Islet precursor cell (in vitro differentiated cells): Measurements from ENCODE around the gene ITPRIPL2.
A peak's percentile ranks its signal among the peaks of the same experiment; 100 is the strongest.

Experiments
- DNase-seq: peaks from one replicate; pipeline ENCODE4 v3.0.0-alpha.2; 2018

The ITPRIPL2 gene

GRCh38 chr16:19113577-19114358 lies at the start of gene ITPRIPL2:
Gene ITPRIPL2 (plus strand): TSS chr16:19113964. CDS start chr16:19114462, 498 bp downstream.
- peak; percentile 90 for DNase-seq

- DNase-seq: no peak
Observed at GRCh38 chr16:19066988-19067348, 46.8 kb upstream of the ITPRIPL2 start.

GRCh38 chr16:19067349-19068236 lies 46.2 kb upstream of the ITPRIPL2 start, which contains the start of gene COQ7:
Gene COQ7 (plus strand): TSS chr16:19067614. CDS start chr16:19067665, 51 bp downstream.
- peak; percentile 98 for DNase-seq

GRCh38 chr16:19068237-19068815 lies 45.4 kb upstream of the ITPRIPL2 start:
- DNase-seq: no peak

- peak; percentile 77 for DNase-seq
Observed at GRCh38 chr16:19071811-19072777, 41.7 kb upstream of the ITPRIPL2 start.

- DNase-seq: no peak
Observed at GRCh38 chr16:19073344-19073743, 40.4 kb upstream of the ITPRIPL2 start.

GRCh38 chr16:19073863-19074262 lies 39.9 kb upstream of the ITPRIPL2 start:
- DNase-seq: no peak

GRCh38 chr16:19075511-19075910 lies 38.3 kb upstream of the ITPRIPL2 start:
- DNase-seq: no peak

GRCh38 chr16:19077879-19078278 lies 35.9 kb upstream of the ITPRIPL2 start:
- DNase-seq: no peak

GRCh38 chr16:19083670-19084069 lies 30.1 kb upstream of the ITPRIPL2 start:
- DNase-seq: no peak

- no peak for DNase-seq
Observed at GRCh38 chr16:19084139-19084538, 29.6 kb upstream of the ITPRIPL2 start.

- no peak for DNase-seq
Observed at GRCh38 chr16:19084879-19085278, 28.9 kb upstream of the ITPRIPL2 start.

- DNase-seq: no peak
Observed at GRCh38 chr16:19085679-19086200, 28.0 kb upstream of the ITPRIPL2 start.

- peak; percentile 91 for DNase-seq
Observed at GRCh38 chr16:19086322-19087199, 27.2 kb upstream of the ITPRIPL2 start.

- no peak for DNase-seq
Observed at GRCh38 chr16:19088341-19088916, 25.3 kb upstream of the ITPRIPL2 start.

- DNase-seq: no peak
Observed at GRCh38 chr16:19089410-19089955, 24.3 kb upstream of the ITPRIPL2 start.

- no peak for DNase-seq
Observed at GRCh38 chr16:19090916-19091315, 22.8 kb upstream of the ITPRIPL2 start.

- no peak for DNase-seq
Observed at GRCh38 chr16:19092653-19093410, 20.9 kb upstream of the ITPRIPL2 start.
